Ishikawa (cell line): Measurements from ENCODE around the gene RTN4RL2.

Source experiments
- CEBPB ChIP-seq: IDR thresholded peaks from 2 replicates; pipeline ENCODE4 v1.6.1; 2012
- EGR1 ChIP-seq: IDR thresholded peaks from 2 replicates; pipeline ENCODE4 v1.6.1; 2012
- EP300 ChIP-seq: IDR thresholded peaks from 2 replicates; pipeline ENCODE4 v1.6.1; 2012; ENCODE audit warnings: borderline replicate concordance
- NFIC ChIP-seq: IDR thresholded peaks from 2 replicates; pipeline ENCODE4 v1.6.1; 2012
- TAF1 ChIP-seq: IDR thresholded peaks from 2 replicates; pipeline ENCODE4 v1.6.1; 2012; ENCODE audit warnings: low read depth, mild to moderate bottlenecking
- TEAD4 ChIP-seq: IDR thresholded peaks from 2 replicates; pipeline ENCODE4 v1.6.1; 2012
- YY1 ChIP-seq: IDR thresholded peaks from 2 replicates; pipeline ENCODE4 v1.6.1; 2012; ENCODE audit warnings: low read depth
- ZBTB7A ChIP-seq: IDR thresholded peaks from 2 replicates; pipeline ENCODE4 v1.6.1; 2012; ENCODE audit warnings: low read depth
- TF ChIP-seq, protein P1 (sequence below): IDR thresholded peaks from 2 replicates; pipeline ENCODE4 v1.6.1; 2012
- TF ChIP-seq, protein P2 (sequence below): IDR thresholded peaks from 2 replicates; pipeline ENCODE4 v1.6.1; 2012; ENCODE audit warnings: low read depth, mild to moderate bottlenecking
- TF ChIP-seq, protein P3 (sequence below): IDR thresholded peaks from 2 replicates; pipeline ENCODE4 v1.6.1; 2012

DNA sequence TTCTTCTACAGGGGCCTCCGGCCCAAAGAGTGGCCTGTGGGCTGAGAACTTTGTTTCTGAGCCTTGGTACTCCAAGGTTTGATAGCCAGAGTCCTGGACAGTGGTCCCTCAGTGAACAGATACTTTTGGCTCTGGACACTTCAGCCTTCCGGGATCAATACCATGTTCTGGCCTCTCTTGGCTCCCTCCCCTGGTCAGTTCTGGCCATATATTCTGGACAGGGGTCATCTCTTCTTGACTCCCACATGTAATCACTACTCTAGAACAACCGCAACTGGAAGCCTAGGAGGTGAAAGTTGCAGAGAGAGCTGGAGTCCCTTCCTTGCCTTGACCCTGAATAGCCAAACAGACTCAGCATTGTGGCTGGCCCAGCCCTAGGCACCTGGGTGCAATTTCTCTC is 2.3 kb downstream of the RTN4RL2 start:
- TF ChIP-seq, protein P1, sequence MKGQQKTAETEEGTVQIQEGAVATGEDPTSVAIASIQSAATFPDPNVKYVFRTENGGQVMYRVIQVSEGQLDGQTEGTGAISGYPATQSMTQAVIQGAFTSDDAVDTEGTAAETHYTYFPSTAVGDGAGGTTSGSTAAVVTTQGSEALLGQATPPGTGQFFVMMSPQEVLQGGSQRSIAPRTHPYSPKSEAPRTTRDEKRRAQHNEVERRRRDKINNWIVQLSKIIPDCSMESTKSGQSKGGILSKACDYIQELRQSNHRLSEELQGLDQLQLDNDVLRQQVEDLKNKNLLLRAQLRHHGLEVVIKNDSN: no peak
- TF ChIP-seq TAF1: no peak
- TF ChIP-seq, protein P2, sequence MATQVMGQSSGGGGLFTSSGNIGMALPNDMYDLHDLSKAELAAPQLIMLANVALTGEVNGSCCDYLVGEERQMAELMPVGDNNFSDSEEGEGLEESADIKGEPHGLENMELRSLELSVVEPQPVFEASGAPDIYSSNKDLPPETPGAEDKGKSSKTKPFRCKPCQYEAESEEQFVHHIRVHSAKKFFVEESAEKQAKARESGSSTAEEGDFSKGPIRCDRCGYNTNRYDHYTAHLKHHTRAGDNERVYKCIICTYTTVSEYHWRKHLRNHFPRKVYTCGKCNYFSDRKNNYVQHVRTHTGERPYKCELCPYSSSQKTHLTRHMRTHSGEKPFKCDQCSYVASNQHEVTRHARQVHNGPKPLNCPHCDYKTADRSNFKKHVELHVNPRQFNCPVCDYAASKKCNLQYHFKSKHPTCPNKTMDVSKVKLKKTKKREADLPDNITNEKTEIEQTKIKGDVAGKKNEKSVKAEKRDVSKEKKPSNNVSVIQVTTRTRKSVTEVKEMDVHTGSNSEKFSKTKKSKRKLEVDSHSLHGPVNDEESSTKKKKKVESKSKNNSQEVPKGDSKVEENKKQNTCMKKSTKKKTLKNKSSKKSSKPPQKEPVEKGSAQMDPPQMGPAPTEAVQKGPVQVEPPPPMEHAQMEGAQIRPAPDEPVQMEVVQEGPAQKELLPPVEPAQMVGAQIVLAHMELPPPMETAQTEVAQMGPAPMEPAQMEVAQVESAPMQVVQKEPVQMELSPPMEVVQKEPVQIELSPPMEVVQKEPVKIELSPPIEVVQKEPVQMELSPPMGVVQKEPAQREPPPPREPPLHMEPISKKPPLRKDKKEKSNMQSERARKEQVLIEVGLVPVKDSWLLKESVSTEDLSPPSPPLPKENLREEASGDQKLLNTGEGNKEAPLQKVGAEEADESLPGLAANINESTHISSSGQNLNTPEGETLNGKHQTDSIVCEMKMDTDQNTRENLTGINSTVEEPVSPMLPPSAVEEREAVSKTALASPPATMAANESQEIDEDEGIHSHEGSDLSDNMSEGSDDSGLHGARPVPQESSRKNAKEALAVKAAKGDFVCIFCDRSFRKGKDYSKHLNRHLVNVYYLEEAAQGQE: no peak
- TF ChIP-seq YY1: no peak
- TF ChIP-seq ZBTB7A: no peak
- no peak for TF ChIP-seq EGR1
- TF ChIP-seq, protein P3, sequence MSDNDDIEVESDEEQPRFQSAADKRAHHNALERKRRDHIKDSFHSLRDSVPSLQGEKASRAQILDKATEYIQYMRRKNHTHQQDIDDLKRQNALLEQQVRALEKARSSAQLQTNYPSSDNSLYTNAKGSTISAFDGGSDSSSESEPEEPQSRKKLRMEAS: no peak
- TF ChIP-seq CEBPB: no peak
- TF ChIP-seq TEAD4: no peak
- no peak for TF ChIP-seq EP300
- no peak for TF ChIP-seq NFIC
